C4-2B (cell line): Measurements from ENCODE around the gene CCDC13.

ENCODE experiments used
- ZFX ChIP-seq: fragments of 450-650 bp; IDR thresholded peaks from 2 replicates; pipeline ENCODE4 v1.6.1; 2017
- TF ChIP-seq, protein P1 (sequence below): fragments of 450-650 bp; conservative IDR thresholded peaks from 2 replicates; pipeline ENCODE4 v1.5.1; 2017; ENCODE audit warnings: mild to moderate bottlenecking

DNA sequence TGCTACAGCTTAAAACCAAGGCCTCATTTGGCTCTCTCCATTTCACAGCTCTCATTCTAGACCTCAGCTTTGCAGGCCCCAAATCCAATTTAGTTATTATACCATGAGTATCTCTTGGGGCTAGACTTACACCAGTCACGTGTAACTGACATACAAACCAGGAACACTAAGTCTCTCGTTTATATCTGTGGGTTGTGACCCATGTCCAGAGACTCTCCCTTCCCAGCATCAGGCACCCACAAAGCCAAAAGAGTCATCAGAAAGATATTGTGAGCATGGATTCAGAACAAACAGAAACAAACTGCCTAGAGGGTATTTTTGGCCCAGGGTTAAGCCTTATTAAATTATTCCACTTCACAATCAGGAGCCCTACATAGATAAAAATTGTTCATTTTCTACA is 5.6 kb upstream of the CCDC13 start:
- TF ChIP-seq, protein P1, sequence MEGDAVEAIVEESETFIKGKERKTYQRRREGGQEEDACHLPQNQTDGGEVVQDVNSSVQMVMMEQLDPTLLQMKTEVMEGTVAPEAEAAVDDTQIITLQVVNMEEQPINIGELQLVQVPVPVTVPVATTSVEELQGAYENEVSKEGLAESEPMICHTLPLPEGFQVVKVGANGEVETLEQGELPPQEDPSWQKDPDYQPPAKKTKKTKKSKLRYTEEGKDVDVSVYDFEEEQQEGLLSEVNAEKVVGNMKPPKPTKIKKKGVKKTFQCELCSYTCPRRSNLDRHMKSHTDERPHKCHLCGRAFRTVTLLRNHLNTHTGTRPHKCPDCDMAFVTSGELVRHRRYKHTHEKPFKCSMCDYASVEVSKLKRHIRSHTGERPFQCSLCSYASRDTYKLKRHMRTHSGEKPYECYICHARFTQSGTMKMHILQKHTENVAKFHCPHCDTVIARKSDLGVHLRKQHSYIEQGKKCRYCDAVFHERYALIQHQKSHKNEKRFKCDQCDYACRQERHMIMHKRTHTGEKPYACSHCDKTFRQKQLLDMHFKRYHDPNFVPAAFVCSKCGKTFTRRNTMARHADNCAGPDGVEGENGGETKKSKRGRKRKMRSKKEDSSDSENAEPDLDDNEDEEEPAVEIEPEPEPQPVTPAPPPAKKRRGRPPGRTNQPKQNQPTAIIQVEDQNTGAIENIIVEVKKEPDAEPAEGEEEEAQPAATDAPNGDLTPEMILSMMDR = no peak
- TF ChIP-seq ZFX = no peak
